Cardiac fibroblast (primary cell): ENCODE data around the gene ZRANB1.

Experiments
- DNase-seq, 2 donors: peaks; one replicate each; pipeline versions ENCODE4 v3.0.0 to v3.0.0-alpha.2; 2010; ENCODE audit warnings: low read depth in 2 of 2
- H3K4me3 ChIP-seq, 2 donors: replicated peaks in 1 of 2; 1 replicate in 1 of 2; 2 replicates in 1 of 2; pipeline ENCODE4 v1.5.1; 2011; ENCODE audit warnings: low read depth in 2 of 2, low read length in 2 of 2, mild to moderate bottlenecking in 2 of 2, moderate library complexity in 1 of 2
- CTCF ChIP-seq: IDR thresholded peaks from one replicate; pipeline ENCODE4 v1.5.1; 2011; ENCODE audit warnings: low read depth, mild to moderate bottlenecking, low read length, inconsistent platforms

Gene ZRANB1

DNA sequence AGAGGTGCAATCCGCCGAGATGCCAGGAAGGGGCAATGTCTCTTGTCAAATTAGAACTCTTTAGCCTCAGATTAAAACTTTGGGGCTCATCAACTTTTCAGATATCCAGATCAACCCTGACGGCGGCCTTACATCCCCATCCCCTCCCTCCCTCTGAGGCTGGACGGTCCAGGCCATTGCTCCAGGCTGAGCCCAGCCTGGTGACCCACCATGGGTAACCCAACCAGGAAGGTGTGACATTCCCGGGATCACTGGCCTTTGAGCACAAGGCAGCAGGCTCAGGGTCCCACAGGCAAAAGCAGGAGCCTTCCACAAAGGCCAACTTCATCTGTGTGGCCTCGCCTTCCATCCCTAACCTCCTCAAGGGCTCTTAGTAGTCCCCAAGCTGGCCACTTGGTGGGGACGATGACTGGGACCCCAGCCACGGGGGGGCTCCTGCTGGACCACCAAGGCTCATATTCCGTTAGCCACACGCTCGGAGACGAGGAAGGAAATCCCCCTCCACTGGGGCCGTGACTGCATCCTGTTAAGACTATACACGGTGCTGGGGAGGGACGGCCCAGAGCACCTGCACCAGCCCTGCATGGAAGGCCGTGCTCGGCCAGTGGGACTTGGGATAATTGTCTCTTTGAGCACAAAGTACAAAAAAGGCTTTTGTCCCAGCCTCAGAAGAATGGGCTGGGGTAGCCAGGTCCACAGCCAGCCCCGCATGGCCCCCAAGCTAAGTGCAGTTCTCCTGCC is 62.8 kb downstream of the ZRANB1 start:
- DNase-seq, result no peak
- no peak overlapping the region for H3K4me3 ChIP-seq
- TF ChIP-seq CTCF, result no peak

GRCh38 chr10:125005312-125006187 is 63.6 kb downstream of the ZRANB1 start:
- H3K4me3 ChIP-seq, result no peak overlapping the region
- DNase-seq, result no peak
- TF ChIP-seq CTCF, result no peak

DNA sequence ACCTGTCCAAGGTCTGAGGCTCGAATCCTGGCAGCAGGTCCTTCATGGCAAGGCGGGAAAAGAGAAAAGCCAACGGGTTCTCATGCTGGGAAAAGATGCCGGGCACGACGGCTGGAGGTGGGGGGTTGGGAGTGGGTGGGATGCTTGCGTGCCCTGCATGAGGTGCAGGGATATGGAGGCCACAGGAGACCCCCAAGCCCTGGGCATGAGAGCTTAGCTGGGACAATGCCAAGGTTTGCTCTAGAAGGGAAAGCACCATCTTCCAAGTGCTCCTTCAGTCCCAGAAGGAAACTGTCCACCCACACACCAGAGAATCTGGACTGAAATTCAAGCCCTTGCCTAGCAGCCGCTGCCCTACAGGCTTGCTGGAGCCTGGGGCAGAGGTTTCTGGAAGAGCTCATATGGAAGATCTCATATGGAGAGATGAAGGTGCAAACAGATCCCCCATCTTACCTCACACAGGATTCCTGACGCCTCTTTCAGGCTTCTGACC is 64.3 kb downstream of the ZRANB1 start:
- H3K4me3 ChIP-seq, result no peak overlapping the region
- DNase-seq, result peak in 1 of 2 donors; percentile 51
- TF ChIP-seq CTCF, result no peak

GRCh38 chr10:125006921-125007426 is 65.1 kb downstream of the ZRANB1 start:
- peak in 1 of 2 donors; percentile 17 for DNase-seq
- no peak overlapping the region for H3K4me3 ChIP-seq
- no peak for TF ChIP-seq CTCF

DNA sequence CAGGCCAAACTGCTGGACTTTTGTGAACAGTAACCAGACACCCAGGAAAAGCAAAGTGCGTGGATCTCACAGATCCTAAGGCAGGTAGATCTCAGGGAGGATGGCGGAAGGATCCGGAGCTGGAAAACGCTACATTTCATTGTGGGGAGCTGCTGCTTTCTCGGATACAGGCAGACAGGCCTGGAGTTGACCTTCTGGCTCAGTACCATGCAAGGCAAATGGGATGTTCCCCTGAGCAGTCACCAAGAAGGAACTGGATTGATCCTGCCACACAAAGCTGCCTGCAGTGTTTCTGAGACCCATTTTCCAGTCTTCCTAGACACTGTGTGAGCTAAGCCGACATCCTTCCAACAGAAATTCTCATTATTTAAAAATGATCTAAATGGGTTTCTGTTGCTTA is 65.5 kb downstream of the ZRANB1 start:
- TF ChIP-seq CTCF, result no peak
- DNase-seq, result no peak
- H3K4me3 ChIP-seq, result no peak overlapping the region

- H3K4me3 ChIP-seq, result no peak overlapping the region
- no peak for DNase-seq
- TF ChIP-seq CTCF, result no peak
Measured at GRCh38 chr10:125008689-125009638, 67.0 kb downstream of the ZRANB1 start.
